ENCODE data around the gene BCAS3.

DNA sequence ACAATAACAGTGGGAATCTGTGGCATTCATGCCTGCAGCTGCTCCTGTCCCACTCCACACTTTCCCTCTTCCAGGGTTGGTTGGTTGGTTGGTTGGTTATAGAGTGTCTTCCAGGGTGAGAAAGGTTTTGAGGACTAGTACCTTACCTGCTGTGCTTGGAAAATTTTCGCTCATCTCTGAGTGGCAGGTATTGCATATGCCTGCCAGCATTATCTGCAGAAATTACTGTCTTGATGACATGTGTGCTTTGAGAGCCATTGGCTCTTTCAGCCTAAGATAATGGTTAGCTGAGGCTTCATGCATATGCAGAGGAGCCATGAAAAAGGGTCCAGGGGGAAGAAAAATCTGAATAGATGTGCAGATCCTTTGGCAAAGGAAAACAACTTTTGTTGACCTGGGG lies 131.8 kb downstream of the BCAS3 start:
- TF ChIP-seq GATA2 (IDR thresholded peaks at IDR 0.05; ENCODE audit: low read depth, low read length) (no peak), GATA3 (IDR thresholded peaks at IDR 0.05; ENCODE audit: low read depth, low read length) (no peak)

Data from SH-SY5Y (cell line).